B cell (primary cell): ENCODE results near the gene HIBCH.

Experiments
- EZH2 ChIP-seq: IDR thresholded peaks from 2 replicates; pipeline ENCODE4 v1.6.1; 2012; ENCODE audit warnings: borderline replicate concordance, low read depth, mild to moderate bottlenecking, moderate library complexity, low read length; ENCODE audit not compliant: insufficient read depth, poor library complexity, severe bottlenecking
- TF ChIP-seq, protein P1 (sequence below): fragments of 200-600 bp; IDR thresholded peaks from one replicate; pipeline ENCODE4 v1.8.0; 2022; ENCODE audit warnings: antibody characterized with exemption, mild to moderate bottlenecking

GRCh38 chr2:190219186-190219585, 100.4 kb downstream of the HIBCH start:
- TF ChIP-seq, protein P1, sequence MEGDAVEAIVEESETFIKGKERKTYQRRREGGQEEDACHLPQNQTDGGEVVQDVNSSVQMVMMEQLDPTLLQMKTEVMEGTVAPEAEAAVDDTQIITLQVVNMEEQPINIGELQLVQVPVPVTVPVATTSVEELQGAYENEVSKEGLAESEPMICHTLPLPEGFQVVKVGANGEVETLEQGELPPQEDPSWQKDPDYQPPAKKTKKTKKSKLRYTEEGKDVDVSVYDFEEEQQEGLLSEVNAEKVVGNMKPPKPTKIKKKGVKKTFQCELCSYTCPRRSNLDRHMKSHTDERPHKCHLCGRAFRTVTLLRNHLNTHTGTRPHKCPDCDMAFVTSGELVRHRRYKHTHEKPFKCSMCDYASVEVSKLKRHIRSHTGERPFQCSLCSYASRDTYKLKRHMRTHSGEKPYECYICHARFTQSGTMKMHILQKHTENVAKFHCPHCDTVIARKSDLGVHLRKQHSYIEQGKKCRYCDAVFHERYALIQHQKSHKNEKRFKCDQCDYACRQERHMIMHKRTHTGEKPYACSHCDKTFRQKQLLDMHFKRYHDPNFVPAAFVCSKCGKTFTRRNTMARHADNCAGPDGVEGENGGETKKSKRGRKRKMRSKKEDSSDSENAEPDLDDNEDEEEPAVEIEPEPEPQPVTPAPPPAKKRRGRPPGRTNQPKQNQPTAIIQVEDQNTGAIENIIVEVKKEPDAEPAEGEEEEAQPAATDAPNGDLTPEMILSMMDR: no peak
- TF ChIP-seq EZH2: no peak
